Testis (tissue), 3 donors: ENCODE data around the gene RET. TPM values are rescaled to one million over a fixed set of nuclear protein-coding genes. Genes with fewer than 3 reads are reported as not detected.

Source experiments
- DNase-seq: peaks from one replicate; pipeline ENCODE4 v3.0.0-alpha.2; 2019
- H3K27ac ChIP-seq, 2 donors: fragments of 200-600 bp; sonication (generic); one replicate each; pipeline ENCODE4 v1.5.1; 2019
- H3K27me3 ChIP-seq: fragments of 200-600 bp; sonication (generic); one replicate; pipeline ENCODE4 v1.5.1; 2019
- H3K36me3 ChIP-seq: fragments of 200-600 bp; sonication (generic); one replicate; pipeline ENCODE4 v1.5.1; 2017; ENCODE audit warnings: low read depth; ENCODE audit errors: missing control alignments
- H3K4me1 ChIP-seq: fragments of 200-600 bp; sonication (generic); one replicate; pipeline ENCODE4 v1.5.1; 2019
- H3K4me3 ChIP-seq, 2 donors: fragments of 200-600 bp; sonication (generic); one replicate each; pipeline ENCODE4 v1.5.1; 2017 to 2019
- H3K9me3 ChIP-seq: fragments of 200-600 bp; sonication (generic); one replicate; pipeline ENCODE4 v1.5.1; 2017
- CTCF ChIP-seq, 3 experiments: fragments of 450-650 bp in 2 of 3; fragments of 200-600 bp in 1 of 3; sonication (generic) in 1 of 3; IDR thresholded peaks; one replicate each; pipeline ENCODE4 v1.5.1; 2016 to 2019; ENCODE audit warnings: antibody characterized with exemption in 3 of 3, mild to moderate bottlenecking in 2 of 3, moderate library complexity in 1 of 3
- POLR2A ChIP-seq: fragments of 450-650 bp; IDR thresholded peaks from one replicate; pipeline ENCODE4 v1.6.1; 2017; ENCODE audit warnings: antibody characterized with exemption, mild to moderate bottlenecking, moderate library complexity
- WGBS, 2 donors: methylation state at CpG; one replicate each; pipeline ENCODE4 v1.1.5; 2018; 5-methylcytosine and 5-hydroxymethylcytosine counted together
- intact Hi-C: fragments of 100-400 bp; cut with DNase I; formaldehyde crosslinking; loops from one replicate; pipeline ENCODE4 v1.15.1; 2023; ENCODE audit warnings: low total_unique reads
- polyA plus RNA-seq: library from polyadenylated mRNA; stranded (reverse); fragments of 350-450 nt; fragmentation: Illumina TruSeq; extraction: RNeasy Lipid Tissue Mini Kit (QIAGEN cat#74804); gene quantifications from one replicate; pipeline ENCODE4 v1.2.3, GENCODE V29; 2014; ENCODE audit warnings: low read depth, low replicate concordance; ENCODE audit not compliant: insufficient read depth
- total RNA-seq, 2 donors: library from RNA; depleted of rRNA; stranded (reverse); fragments of >200 nt; gene quantifications; one replicate each; pipeline ENCODE4 v1.2.3, GENCODE V29; 2016

Gene RET
- total and polyA plus RNA-seq, 3 donors from 2014 or later = 5.1 to 9.5 (median 7.3) TPM

- H3K27me3 ChIP-seq = no peaks in the 10 kb centered on the region
- H3K4me1 ChIP-seq = no peaks in the 10 kb centered on the region
- DNase-seq = no peak
- no peak overlapping the region for H3K4me3 ChIP-seq
- H3K27ac ChIP-seq = no peak overlapping the region
- WGBS, 2 donors = 91 to 93% methylated on average over 9 of the region's 9 CpGs
- TF ChIP-seq CTCF (IDR thresholded peaks at IDR 0.05) = no peak
- no peak for TF ChIP-seq POLR2A
- intact Hi-C loops = no loop called here
- H3K36me3 ChIP-seq = no peaks in the 10 kb centered on the region
- H3K9me3 ChIP-seq = no peaks in the 10 kb centered on the region
Measured at GRCh38 chr10:43061760-43062159, 15.1 kb upstream of the RET start.

- H3K9me3 ChIP-seq = no peaks in the 10 kb centered on the region
Measured at GRCh38 chr10:43062402-43063160, 14.3 kb upstream of the RET start.

GRCh38 chr10:43064331-43065075, 12.4 kb upstream of the RET start:
- Histone ChIP-seq H3K36me3 (no peaks in the 10 kb centered on the region), H3K9me3 (no peaks in the 10 kb centered on the region), H3K27me3 (no peaks in the 10 kb centered on the region), H3K4me3 (no peak overlapping the region), H3K27ac (no peak overlapping the region), H3K4me1 (no peaks in the 10 kb centered on the region)
- TF ChIP-seq POLR2A (no peak), CTCF (IDR thresholded peaks at IDR 0.05) (no peak)
- intact Hi-C loops = no loop called here
- DNase-seq = no peak
- WGBS, 2 donors = 75 to 90% methylated on average over 6 to 11 of the region's 11 CpGs

More at GRCh38 chr10:43062402-43063160, 14.3 kb upstream of the RET start:
- TF ChIP-seq CTCF (IDR thresholded peaks at IDR 0.05) = no peak
- no peak for TF ChIP-seq POLR2A
- 86 to 91% methylated on average over 7 to 18 of the region's 18 CpGs for WGBS, 2 donors
- H3K4me1 ChIP-seq = no peaks in the 10 kb centered on the region
- no peak overlapping the region for H3K27ac ChIP-seq
- intact Hi-C loops = no loop called here
- H3K4me3 ChIP-seq = no peak overlapping the region
- no peak for DNase-seq
- no peaks in the 10 kb centered on the region for H3K27me3 ChIP-seq
- H3K36me3 ChIP-seq = no peaks in the 10 kb centered on the region

- no peak for TF ChIP-seq CTCF (IDR thresholded peaks at IDR 0.05)
- H3K9me3 ChIP-seq = no peaks in the 10 kb centered on the region
- WGBS, 2 donors = 82 to 100% methylated on average over 1 of the region's 1 CpG
- no peaks in the 10 kb centered on the region for H3K27me3 ChIP-seq
- intact Hi-C loops = no loop called here
- DNase-seq = no peak
- no peaks in the 10 kb centered on the region for H3K36me3 ChIP-seq
- no peak overlapping the region for H3K4me3 ChIP-seq
- H3K4me1 ChIP-seq = no peaks in the 10 kb centered on the region
- no peak overlapping the region for H3K27ac ChIP-seq
Measured at GRCh38 chr10:43065234-43065633, 11.6 kb upstream of the RET start.
